Measurements from ENCODE around the gene ZNF346.
A peak's percentile ranks its signal among the peaks of the same experiment; 100 is the strongest.
"Not testable (repeated sequence)": the region's sequence is repeated elsewhere in the genome, so short reads cannot be mapped to it uniquely, and the experiment has no call there.

ZNF346 gene

GRCh38 chr5:177015156-177015555 is 7.3 kb upstream of the ZNF346 start:
- no peak for DNase-seq

GRCh38 chr5:177018341-177018740 is 4.2 kb upstream of the ZNF346 start:
- DNase-seq = no peak

- no peak for DNase-seq
Measured at GRCh38 chr5:177020033-177020432, 2.5 kb upstream of the ZNF346 start.

GRCh38 chr5:177023303-177023664 is 788 bp downstream of the ZNF346 start:
- peak; percentile 8 for DNase-seq

GRCh38 chr5:177024559-177024958 is 2.1 kb downstream of the ZNF346 start:
- DNase-seq = no peak

- no peak for DNase-seq
Measured at GRCh38 chr5:177025101-177025601, 2.7 kb downstream of the ZNF346 start.

GRCh38 chr5:177027665-177028064 is 5.2 kb downstream of the ZNF346 start:
- DNase-seq = no peak

- no peak for DNase-seq
Measured at GRCh38 chr5:177029498-177029897, 7.0 kb downstream of the ZNF346 start.

GRCh38 chr5:177035976-177036375 is 13.5 kb downstream of the ZNF346 start:
- no peak for DNase-seq

- DNase-seq = no peak
Measured at GRCh38 chr5:177036443-177036842, 13.9 kb downstream of the ZNF346 start.

GRCh38 chr5:177036921-177037320 is 14.4 kb downstream of the ZNF346 start:
- no peak for DNase-seq

GRCh38 chr5:177040814-177041420 is 18.4 kb downstream of the ZNF346 start:
- DNase-seq = no peak

GRCh38 chr5:177041936-177042335 is 19.4 kb downstream of the ZNF346 start:
- no peak for DNase-seq

- no peak for DNase-seq
Measured at GRCh38 chr5:177043114-177043513, 20.6 kb downstream of the ZNF346 start.

GRCh38 chr5:177043958-177044357 is 21.5 kb downstream of the ZNF346 start:
- no peak for DNase-seq

GRCh38 chr5:177044641-177045040 is 22.1 kb downstream of the ZNF346 start:
- DNase-seq = no peak

- no peak for DNase-seq
Measured at GRCh38 chr5:177045631-177046030, 23.1 kb downstream of the ZNF346 start.

GRCh38 chr5:177048531-177048930 is 26.0 kb downstream of the ZNF346 start:
- not testable (repeated sequence) for DNase-seq

- no peak for DNase-seq
Measured at GRCh38 chr5:177049285-177049684, 26.8 kb downstream of the ZNF346 start.

- DNase-seq = no peak
Measured at GRCh38 chr5:177064500-177065277, 42.2 kb downstream of the ZNF346 start.

- DNase-seq = no peak
Measured at GRCh38 chr5:177065491-177065890, 43.0 kb downstream of the ZNF346 start.

- no peak for DNase-seq
Measured at GRCh38 chr5:177066224-177066623, 43.7 kb downstream of the ZNF346 start.

GRCh38 chr5:177067503-177067902 is 45.0 kb downstream of the ZNF346 start:
- DNase-seq = no peak

GRCh38 chr5:177070536-177071191 is 48.2 kb downstream of the ZNF346 start:
- no peak for DNase-seq

Data from CD4-positive, alpha-beta T cell treated with Interleukin-17A for 1 hour (primary cell).